Osteocyte (in vitro differentiated cells): ENCODE results near the gene UPF3A. TPM values are rescaled to one million over a fixed set of nuclear protein-coding genes. Genes with fewer than 3 reads are reported as not detected.

Experiments used
- DNase-seq: peaks from one replicate; pipeline ENCODE4 v3.0.0; 2021; ENCODE audit warnings: mixed read lengths; ENCODE audit not compliant: unreplicated experiment; ENCODE audit errors: extremely low spot score
- H3K27ac Mint-ChIP-seq: one replicate; pipeline ENCODE4 v1.8.0; 2021; ENCODE audit warnings: mild to moderate bottlenecking, mixed read lengths; ENCODE audit not compliant: unreplicated experiment
- H3K27me3 Mint-ChIP-seq: one replicate; pipeline ENCODE4 v1.8.0; 2021; ENCODE audit warnings: mixed read lengths; ENCODE audit not compliant: unreplicated experiment
- H3K36me3 Mint-ChIP-seq: one replicate; pipeline ENCODE4 v1.8.0; 2021; ENCODE audit warnings: mixed read lengths; ENCODE audit not compliant: unreplicated experiment
- H3K4me1 Mint-ChIP-seq: one replicate; pipeline ENCODE4 v1.8.0; 2021; ENCODE audit warnings: mixed read lengths; ENCODE audit not compliant: unreplicated experiment
- H3K4me3 Mint-ChIP-seq: one replicate; pipeline ENCODE4 v1.8.0; 2021; ENCODE audit warnings: mild to moderate bottlenecking, moderate library complexity, mixed read lengths; ENCODE audit not compliant: unreplicated experiment
- H3K9me3 Mint-ChIP-seq: one replicate; pipeline ENCODE4 v1.8.0; 2021; ENCODE audit warnings: mixed read lengths; ENCODE audit not compliant: unreplicated experiment
- total RNA-seq: library from RNA; stranded (reverse); gene quantifications from 2 replicates; pipeline ENCODE4 v1.2.1, GENCODE V29; 2021
- TF ChIP-seq, protein P1 (sequence below): fragments of 200-600 bp; sonication (generic); IDR thresholded peaks from 2 replicates; pipeline ENCODE4 v1.5.0; 2021; ENCODE audit warnings: antibody characterized with exemption, mild to moderate bottlenecking, moderate library complexity

UPF3A gene
- total RNA-seq, 1 donor from 2014 or later, result 63.1 TPM

DNA sequence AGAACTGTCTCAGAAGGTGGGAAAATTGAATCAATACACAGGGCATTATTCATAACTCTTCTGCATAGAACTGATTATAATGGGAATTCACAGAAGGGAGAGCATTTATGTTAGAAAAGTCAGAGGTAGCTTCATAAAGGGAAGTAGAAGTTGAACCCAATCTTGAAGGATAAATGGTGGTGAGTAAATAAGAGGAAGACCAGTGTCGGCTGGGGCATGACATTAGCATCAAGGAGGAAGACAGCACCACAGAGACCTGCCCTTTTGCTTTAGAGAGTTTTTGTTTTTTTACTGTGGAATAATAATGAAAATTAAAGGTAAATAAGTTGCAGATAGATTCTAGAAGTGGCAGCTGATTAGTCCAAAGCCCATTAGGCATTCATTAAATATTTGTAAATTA is 24.9 kb upstream of the UPF3A start:
- Mint-ChIP-seq H3K4me3 (no peak overlapping the region), H3K27me3 (no peaks in the 10 kb centered on the region), H3K27ac (no peak overlapping the region), H3K4me1 (no peaks in the 10 kb centered on the region), H3K36me3 (peaks cover 54% of the 10 kb centered on the region), H3K9me3 (no peaks in the 10 kb centered on the region)
- TF ChIP-seq, protein P1, sequence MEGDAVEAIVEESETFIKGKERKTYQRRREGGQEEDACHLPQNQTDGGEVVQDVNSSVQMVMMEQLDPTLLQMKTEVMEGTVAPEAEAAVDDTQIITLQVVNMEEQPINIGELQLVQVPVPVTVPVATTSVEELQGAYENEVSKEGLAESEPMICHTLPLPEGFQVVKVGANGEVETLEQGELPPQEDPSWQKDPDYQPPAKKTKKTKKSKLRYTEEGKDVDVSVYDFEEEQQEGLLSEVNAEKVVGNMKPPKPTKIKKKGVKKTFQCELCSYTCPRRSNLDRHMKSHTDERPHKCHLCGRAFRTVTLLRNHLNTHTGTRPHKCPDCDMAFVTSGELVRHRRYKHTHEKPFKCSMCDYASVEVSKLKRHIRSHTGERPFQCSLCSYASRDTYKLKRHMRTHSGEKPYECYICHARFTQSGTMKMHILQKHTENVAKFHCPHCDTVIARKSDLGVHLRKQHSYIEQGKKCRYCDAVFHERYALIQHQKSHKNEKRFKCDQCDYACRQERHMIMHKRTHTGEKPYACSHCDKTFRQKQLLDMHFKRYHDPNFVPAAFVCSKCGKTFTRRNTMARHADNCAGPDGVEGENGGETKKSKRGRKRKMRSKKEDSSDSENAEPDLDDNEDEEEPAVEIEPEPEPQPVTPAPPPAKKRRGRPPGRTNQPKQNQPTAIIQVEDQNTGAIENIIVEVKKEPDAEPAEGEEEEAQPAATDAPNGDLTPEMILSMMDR, result no peak
- DNase-seq, result no peak

DNA sequence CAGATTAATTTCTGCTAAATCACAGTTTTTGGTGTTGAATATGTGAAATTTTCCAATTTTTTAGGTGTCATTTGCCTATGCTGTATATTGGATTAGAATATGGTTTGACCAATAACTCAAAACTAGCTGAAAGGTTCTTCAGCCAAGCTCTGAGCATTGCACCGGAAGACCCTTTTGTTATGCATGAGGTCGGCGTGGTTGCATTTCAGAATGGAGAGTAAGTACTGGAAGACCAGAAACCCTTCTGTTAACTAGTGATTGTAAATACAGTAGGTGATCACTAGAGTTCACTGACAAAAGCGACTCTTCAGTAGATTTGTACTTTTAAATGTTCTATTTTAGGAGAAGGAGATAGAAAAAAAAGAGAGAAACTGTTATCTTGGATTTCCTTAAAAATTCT is 24.4 kb upstream of the UPF3A start:
- TF ChIP-seq, protein P1, result no peak
- H3K9me3 Mint-ChIP-seq, result no peaks in the 10 kb centered on the region
- H3K4me1 Mint-ChIP-seq, result no peaks in the 10 kb centered on the region
- no peak for DNase-seq
- no peaks in the 10 kb centered on the region for H3K27me3 Mint-ChIP-seq
- H3K36me3 Mint-ChIP-seq, result peaks cover 57% of the 10 kb centered on the region
- H3K4me3 Mint-ChIP-seq, result no peak overlapping the region
- no peak overlapping the region for H3K27ac Mint-ChIP-seq

DNA sequence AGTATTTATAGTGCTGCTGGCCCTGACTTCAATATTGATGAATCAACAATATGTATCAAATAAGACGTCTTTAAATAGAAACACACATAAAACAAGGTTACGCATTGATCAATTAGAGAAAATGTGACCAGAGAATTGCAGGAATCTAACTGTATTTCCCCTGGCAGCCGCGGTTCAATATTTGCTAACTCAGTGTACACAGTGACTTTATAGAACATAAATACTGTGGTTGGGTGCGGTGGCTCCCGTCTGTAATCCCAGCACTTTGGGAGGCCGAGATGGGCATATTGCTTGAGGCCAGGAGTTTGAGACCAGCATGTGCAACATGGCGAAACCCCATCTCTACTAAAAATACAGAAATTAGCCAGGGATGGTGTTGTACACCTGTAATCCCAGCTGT is 22.8 kb upstream of the UPF3A start:
- H3K4me3 Mint-ChIP-seq, result no peak overlapping the region
- TF ChIP-seq, protein P1, result no peak
- H3K36me3 Mint-ChIP-seq, result peaks cover 65% of the 10 kb centered on the region
- H3K4me1 Mint-ChIP-seq, result peaks cover 5% of the 10 kb centered on the region
- DNase-seq, result no peak
- H3K27me3 Mint-ChIP-seq, result no peaks in the 10 kb centered on the region
- no peaks in the 10 kb centered on the region for H3K9me3 Mint-ChIP-seq
- no peak overlapping the region for H3K27ac Mint-ChIP-seq

DNA sequence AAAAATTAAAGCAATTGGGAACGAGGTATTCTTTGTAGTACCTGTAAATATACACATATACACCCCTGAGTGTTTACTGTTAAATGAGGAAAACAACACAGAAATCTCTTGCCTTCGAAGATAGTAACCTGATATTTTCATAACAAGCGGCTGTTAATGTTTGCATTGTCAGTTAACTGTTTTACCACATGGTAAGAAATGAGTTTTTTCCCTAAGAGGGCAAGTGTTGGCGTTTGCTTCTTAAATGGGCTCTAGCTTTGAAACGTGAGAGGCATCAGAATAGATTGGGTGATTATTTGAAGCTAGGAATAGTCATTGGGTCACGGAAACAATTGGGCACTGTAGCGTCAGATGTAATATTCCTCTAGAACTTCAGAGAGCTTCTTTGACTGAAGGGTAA is 22.0 kb upstream of the UPF3A start:
- H3K27me3 Mint-ChIP-seq, result no peaks in the 10 kb centered on the region
- H3K9me3 Mint-ChIP-seq, result no peaks in the 10 kb centered on the region
- TF ChIP-seq, protein P1, result no peak
- peaks cover 13% of the 10 kb centered on the region for H3K4me1 Mint-ChIP-seq
- peaks cover 67% of the 10 kb centered on the region for H3K36me3 Mint-ChIP-seq
- H3K4me3 Mint-ChIP-seq, result no peak overlapping the region
- DNase-seq, result no peak
- H3K27ac Mint-ChIP-seq, result no peak overlapping the region

DNA sequence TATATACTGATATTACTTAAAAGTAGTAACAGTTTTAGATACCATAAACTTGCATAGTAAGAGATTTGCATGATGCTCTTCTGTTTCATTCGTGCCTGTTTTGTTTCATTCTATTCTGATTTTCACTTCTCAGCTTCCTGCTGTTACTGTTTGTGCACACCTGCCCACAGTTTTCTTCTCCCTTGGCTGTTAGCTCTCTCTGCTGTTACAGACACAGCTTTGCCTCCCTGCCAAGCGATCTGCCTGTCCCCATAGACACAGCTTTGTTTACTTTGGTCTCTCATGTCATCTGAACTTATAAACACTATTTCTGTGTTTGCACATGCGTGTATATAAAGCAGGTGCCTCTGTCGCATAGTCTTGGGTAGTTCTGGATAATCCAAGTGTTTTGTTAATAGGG is 21.4 kb upstream of the UPF3A start:
- Mint-ChIP-seq H3K4me1 (peaks cover 19% of the 10 kb centered on the region), H3K36me3 (peaks cover 72% of the 10 kb centered on the region), H3K27ac (no peak overlapping the region), H3K9me3 (no peaks in the 10 kb centered on the region), H3K4me3 (no peak overlapping the region), H3K27me3 (no peaks in the 10 kb centered on the region)
- no peak for DNase-seq
- TF ChIP-seq, protein P1, result no peak
